A673 (cell line): ENCODE data around the gene CEBPA.

ENCODE experiments used
- EZH2 ChIP-seq: fragments of 200-600 bp; sonication (generic); IDR thresholded peaks from 2 replicates; pipeline ENCODE4 v1.6.1; 2017; ENCODE audit warnings: borderline replicate concordance, low read depth, mild to moderate bottlenecking, mixed read lengths, antibody characterized with exemption, low read length; ENCODE audit not compliant: poor library complexity, severe bottlenecking
- TF ChIP-seq, protein P1 (sequence below): fragments of 300-800, 200-600 bp; sonication (generic); conservative IDR thresholded peaks from 2 replicates; pipeline ENCODE4 v1.5.1; 2017; ENCODE audit warnings: low read depth, mild to moderate bottlenecking, antibody characterized with exemption, low read length, moderate library complexity, mixed read lengths

DNA sequence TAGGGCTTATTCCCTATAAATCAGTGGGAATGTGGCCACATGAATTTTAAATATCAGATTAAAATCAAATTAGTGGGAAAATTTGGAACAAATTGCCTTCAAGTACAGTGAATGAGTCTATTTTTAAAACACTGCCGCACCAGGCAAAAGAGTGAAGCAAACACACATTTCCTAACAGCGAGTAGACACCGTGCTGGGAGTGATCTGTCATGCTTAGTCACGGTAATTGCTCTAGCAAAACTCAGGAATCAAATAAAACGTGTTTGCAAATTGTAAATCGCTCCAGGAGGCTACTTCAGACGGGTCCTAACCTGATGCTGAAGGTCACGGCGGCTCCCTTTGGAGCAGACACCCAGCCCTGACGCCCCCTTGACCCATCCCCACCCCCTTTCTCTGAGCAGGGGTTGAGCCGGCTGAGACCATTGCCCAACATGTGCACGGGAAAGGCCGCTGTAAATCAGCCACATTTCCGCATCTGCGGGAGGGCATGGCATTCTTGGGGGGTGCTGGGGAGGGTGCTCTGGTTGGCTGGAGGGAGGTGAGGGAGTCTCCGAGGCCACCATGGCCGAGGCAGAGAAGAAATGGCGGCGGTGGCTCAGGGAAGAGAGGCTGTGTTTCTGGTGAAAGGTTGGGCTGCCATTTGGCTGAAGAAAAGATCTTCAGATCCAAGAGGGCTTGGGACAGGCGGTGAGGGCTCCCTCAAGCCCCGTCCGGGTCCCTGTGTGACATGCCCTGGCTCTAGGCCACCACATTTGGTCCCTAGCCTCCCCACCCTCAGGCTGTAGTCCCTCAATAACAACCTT, 8.9 kb downstream of the CEBPA start:
- TF ChIP-seq, protein P1, sequence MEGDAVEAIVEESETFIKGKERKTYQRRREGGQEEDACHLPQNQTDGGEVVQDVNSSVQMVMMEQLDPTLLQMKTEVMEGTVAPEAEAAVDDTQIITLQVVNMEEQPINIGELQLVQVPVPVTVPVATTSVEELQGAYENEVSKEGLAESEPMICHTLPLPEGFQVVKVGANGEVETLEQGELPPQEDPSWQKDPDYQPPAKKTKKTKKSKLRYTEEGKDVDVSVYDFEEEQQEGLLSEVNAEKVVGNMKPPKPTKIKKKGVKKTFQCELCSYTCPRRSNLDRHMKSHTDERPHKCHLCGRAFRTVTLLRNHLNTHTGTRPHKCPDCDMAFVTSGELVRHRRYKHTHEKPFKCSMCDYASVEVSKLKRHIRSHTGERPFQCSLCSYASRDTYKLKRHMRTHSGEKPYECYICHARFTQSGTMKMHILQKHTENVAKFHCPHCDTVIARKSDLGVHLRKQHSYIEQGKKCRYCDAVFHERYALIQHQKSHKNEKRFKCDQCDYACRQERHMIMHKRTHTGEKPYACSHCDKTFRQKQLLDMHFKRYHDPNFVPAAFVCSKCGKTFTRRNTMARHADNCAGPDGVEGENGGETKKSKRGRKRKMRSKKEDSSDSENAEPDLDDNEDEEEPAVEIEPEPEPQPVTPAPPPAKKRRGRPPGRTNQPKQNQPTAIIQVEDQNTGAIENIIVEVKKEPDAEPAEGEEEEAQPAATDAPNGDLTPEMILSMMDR, result no peak
- TF ChIP-seq EZH2, result no peak
